HG03342 (cell line): ENCODE measurements around the gene CHRND.
"Not testable (repeated sequence)": the region's sequence is repeated elsewhere in the genome, so short reads cannot be mapped to it uniquely, and the experiment has no call there.

Experiments
- ATAC-seq: cut with Tn5 transposase; IDR thresholded peaks from one replicate; pipeline ENCODE4 v1.9.1; 2021; ENCODE audit warnings: mild to moderate bottlenecking, moderate library complexity; ENCODE audit not compliant: unreplicated experiment

CHRND gene

GRCh38 chr2:232524771-232525170 is 1.2 kb upstream of the CHRND start:
- no peak for ATAC-seq

DNA sequence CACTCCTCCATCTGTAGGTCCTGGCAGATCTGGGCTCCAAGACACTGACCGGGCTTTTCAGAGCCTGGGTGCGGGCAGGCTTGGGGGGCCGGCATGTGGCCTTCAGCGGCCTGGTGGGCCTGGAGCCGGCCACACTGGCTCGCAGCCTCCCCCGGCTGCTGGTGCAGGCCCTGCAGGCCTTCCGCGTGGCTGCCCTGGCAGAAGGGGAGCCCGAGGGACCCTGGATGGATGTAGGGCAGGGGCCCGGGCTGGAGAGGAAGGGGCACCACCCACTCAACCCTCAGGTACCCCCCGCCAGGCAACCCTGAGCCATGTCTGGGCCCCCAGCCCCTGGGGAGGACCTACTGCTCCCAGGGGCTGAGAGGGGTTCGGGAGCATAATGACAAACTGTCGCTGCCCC is 761 bp upstream of the CHRND start:
- ATAC-seq = no peak

GRCh38 chr2:232526372-232526941 is 497 bp downstream of the CHRND start:
- no peak for ATAC-seq

- no peak for ATAC-seq
Measured at GRCh38 chr2:232527905-232528470, 2.0 kb downstream of the CHRND start.

GRCh38 chr2:232528746-232529460 is 2.9 kb downstream of the CHRND start:
- no peak for ATAC-seq

GRCh38 chr2:232529806-232530547 is 4.0 kb downstream of the CHRND start:
- no peak for ATAC-seq

DNA sequence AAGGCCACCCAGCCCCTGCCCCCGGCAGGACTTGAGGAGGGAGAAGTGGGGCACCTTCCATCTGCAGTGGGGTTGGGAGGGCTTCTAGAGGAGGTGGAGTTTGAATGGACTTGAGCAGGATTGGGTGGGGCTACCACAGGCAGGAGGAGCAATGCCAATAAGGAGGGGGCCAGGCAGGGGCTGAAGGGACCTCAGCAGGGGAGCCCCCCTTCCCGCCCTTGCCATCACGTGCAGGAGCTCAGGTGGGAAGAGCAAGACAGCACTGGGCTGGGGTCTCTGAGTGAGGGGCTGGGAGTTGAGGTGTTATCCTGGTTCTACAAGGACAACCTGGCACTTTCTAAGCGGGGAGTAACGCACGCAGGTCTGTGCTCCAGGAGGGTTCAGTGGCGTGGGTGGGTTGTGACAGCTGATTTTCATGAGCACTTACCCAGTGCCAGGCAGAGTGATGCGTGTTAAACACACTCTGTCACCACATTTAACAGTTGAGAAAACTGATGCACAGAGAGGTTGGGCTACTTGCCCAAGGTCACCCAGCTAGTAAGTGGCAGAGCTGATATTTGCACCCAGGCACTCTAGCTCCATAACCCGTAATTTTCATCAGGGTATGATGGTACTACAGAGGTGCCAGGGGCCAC is 4.8 kb downstream of the CHRND start:
- no peak for ATAC-seq

DNA sequence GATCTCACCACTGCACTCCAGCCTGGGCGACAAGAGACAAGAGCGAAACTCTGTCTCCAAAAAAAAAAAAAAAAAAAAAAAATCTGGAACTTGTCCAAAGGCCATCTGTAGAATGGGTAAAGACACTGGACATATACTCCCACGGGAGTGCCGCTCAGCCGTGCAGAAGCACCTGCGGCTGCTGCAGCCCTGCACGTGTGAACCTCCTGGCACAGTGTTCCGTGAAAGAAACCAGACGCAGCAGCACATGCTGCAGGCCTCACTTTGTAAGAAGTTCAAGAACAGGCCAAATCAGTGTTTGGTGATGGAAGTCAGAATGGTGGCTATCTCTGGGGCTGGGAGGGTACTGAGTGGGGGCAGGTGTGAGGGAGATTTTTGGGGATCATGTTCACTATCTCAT is 6.5 kb downstream of the CHRND start:
- no peak for ATAC-seq

DNA sequence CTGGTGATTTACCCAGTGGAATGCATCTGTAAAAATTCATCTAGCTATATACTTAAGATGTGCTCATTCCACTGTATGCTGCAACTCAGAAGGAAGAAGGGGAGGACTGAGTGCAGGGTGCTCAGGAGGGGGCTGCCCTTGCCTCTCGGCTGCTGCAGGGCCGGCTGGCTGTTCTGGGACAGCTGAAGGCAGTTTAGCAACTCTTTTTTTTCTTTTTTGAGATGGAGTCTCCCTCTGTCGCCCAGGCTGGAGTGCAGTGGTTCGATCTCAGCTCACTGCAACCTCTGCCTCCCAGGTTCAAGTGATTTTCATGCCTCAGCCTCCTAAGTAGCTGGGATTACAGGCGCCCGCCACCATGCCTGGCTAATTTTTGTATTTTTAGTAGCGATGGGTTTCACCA is 6.9 kb downstream of the CHRND start:
- not testable (repeated sequence) for ATAC-seq

GRCh38 chr2:232533944-232534710 is 8.2 kb downstream of the CHRND start:
- ATAC-seq = no peak

- ATAC-seq = no peak
Measured at GRCh38 chr2:232534940-232535651, 9.1 kb downstream of the CHRND start.

GRCh38 chr2:232535761-232536530 is 10.0 kb downstream of the CHRND start:
- no peak for ATAC-seq

DNA sequence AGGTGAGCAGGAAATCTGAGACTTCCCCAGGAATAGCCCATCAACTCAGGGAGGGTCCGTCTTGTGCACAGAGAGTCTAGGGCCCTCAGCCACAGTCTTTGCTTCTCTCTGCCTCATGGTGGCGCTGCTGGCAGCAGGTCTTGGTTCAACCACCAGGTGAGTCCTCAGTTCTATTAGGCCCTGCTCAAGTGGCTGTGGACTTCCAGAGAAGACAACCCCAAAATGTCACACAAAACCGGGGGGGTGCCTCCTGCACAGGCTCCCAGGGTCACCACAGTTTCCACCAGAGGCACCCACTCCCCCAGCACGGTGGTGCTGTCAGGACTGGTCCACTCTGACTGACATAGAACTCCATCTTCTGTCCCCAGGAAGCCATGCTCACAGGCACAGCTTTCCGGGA is 11.1 kb downstream of the CHRND start:
- ATAC-seq = no peak

DNA sequence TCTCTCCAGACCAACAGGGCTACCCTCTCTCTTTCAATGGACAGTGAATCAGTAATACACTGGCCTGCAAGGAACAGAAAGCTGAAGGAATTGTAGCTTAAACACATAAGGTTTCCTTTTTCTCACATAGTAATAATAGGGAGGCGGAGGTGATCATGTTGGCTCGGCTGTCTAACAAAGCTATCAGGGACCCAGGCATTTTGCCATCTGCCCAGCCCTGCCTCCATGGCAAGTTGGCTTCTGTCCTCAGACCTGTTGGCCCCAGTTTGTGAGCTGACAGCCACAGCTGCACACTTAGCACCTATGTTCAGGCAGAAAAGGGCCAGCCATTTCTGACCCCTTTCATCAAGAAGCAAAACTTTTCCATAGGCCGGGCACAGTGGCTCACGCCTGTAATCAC is 11.5 kb downstream of the CHRND start:
- no peak for ATAC-seq

GRCh38 chr2:232538671-232539070 is 12.7 kb downstream of the CHRND start:
- no peak for ATAC-seq

- ATAC-seq = no peak
Measured at GRCh38 chr2:232539298-232540231, 13.6 kb downstream of the CHRND start, which contains the start of gene CHRNG. Gene CHRNG (plus strand): TSS chr2:232539692. CDS start chr2:232539748, 56 bp downstream.

DNA sequence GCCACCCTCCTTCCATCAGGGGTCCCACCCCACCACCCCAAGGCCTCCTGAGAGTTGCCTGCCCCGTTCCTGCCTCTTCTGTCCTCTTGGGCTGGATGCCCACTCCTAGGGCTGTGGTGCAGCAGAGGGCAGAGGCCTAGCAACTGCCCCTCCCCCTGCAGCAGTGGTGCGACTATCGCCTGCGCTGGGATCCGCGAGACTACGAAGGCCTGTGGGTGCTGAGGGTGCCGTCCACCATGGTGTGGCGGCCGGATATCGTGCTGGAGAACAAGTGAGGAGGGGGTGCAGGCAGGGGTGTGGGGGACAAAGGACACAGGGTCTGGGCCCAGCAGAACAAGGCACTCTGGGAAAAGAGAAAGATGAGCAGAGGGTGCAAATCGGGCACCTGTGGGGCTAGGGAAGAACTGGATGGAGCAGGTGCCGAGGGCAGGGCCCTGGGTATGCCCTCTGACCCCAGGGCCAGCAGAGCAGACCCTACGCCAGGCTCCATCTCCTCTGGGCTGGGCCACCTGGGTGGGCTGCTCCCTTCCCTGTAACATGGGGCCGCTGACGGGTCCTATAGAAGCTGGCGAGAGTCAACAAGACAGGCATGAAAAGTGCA is 14.6 kb downstream of the CHRND start:
- ATAC-seq = no peak
